Measurements from ENCODE around the gene LAIR1. TPM values are rescaled to one million over a fixed set of nuclear protein-coding genes. Genes with fewer than 3 reads are reported as not detected.
"Not testable (repeated sequence)": the region's sequence is repeated elsewhere in the genome, so short reads cannot be mapped to it uniquely, and the experiment has no call there.

LAIR1 gene
- total RNA-seq, 4 donors from 2014 or later = 1.9 to 18.4 (median 7.3) TPM

GRCh38 chr19:54380897-54381296 is 16.2 kb upstream of the LAIR1 start:
- no peaks in the 10 kb centered on the region for H3K36me3 ChIP-seq
- in situ Hi-C loops (cut with MboI; ENCODE audit: low pct_ligation_motif_present in 1 of 4, low pct_unique_long_range_greater_than_20kb in 1 of 4, low sequenced_read_pairs in 3 of 4) (no loop called here), intact Hi-C loops (cut with DNase I; ENCODE audit: low total_unique reads) (no loop called here)
- H3K4me3 ChIP-seq = no peak overlapping the region
- no peak for DNase-seq
- no peaks in the 10 kb centered on the region for H3K9me3 ChIP-seq
- 84% methylated on average over 2 of the region's 2 CpGs; no CpG with 5 or more reads in 1 of the 2 donors for WGBS, 2 donors (ENCODE audit: low coverage in 1 of 2)
- no peak overlapping the region for H3K27ac ChIP-seq
- TF ChIP-seq EP300 (IDR thresholded peaks at IDR 0.05; ENCODE audit: low read depth) (no peak), POLR2A (IDR thresholded peaks at IDR 0.05) (no peak), CTCF (IDR thresholded peaks at IDR 0.05) (no peak), POLR2AphosphoS5 (IDR thresholded peaks at IDR 0.05) (no peak)
- peaks cover 4% of the 10 kb centered on the region for H3K27me3 ChIP-seq
- H3K4me1 ChIP-seq = no peaks in the 10 kb centered on the region

- H3K27ac ChIP-seq = peak overlapping the region in 1 of 4 donors; percentile 75
- no peaks in the 10 kb centered on the region for H3K27me3 ChIP-seq
- H3K4me3 ChIP-seq = no peak overlapping the region
- no peaks in the 10 kb centered on the region for H3K4me1 ChIP-seq
- in situ Hi-C loops (cut with MboI; ENCODE audit: low pct_ligation_motif_present in 1 of 4, low pct_unique_long_range_greater_than_20kb in 1 of 4, low sequenced_read_pairs in 3 of 4) = no loop called here
- DNase-seq = no peak
- intact Hi-C loops (cut with DNase I; ENCODE audit: low total_unique reads) = no loop called here
- no peaks in the 10 kb centered on the region for H3K9me3 ChIP-seq
- 42 to 45% methylated on average over 2 to 5 of the region's 5 CpGs for WGBS, 2 donors (ENCODE audit: low coverage in 1 of 2)
- no peak for TF ChIP-seq POLR2AphosphoS5 (IDR thresholded peaks at IDR 0.05)
- no peak for TF ChIP-seq POLR2A (IDR thresholded peaks at IDR 0.05)
- no peak for TF ChIP-seq CTCF (IDR thresholded peaks at IDR 0.05)
- TF ChIP-seq EP300 (IDR thresholded peaks at IDR 0.05; ENCODE audit: low read depth) = no peak
- H3K36me3 ChIP-seq = no peaks in the 10 kb centered on the region
Measured at GRCh38 chr19:54379187-54379678, 14.5 kb upstream of the LAIR1 start.

- Histone ChIP-seq H3K4me3 (no peak overlapping the region), H3K9me3 (no peaks in the 10 kb centered on the region), H3K4me1 (no peaks in the 10 kb centered on the region), H3K27me3 (no peaks in the 10 kb centered on the region), H3K36me3 (no peaks in the 10 kb centered on the region), H3K27ac (peak overlapping the region in 1 of 4 donors; percentile 29)
- DNase-seq = no peak
- WGBS, 2 donors (ENCODE audit: low coverage in 1 of 2) = 65 to 68% methylated on average over 3 to 11 of the region's 11 CpGs
- intact Hi-C loops (cut with DNase I; ENCODE audit: low total_unique reads) (no loop called here), in situ Hi-C loops (cut with MboI; ENCODE audit: low pct_ligation_motif_present in 1 of 4, low pct_unique_long_range_greater_than_20kb in 1 of 4, low sequenced_read_pairs in 3 of 4) (no loop called here)
- TF ChIP-seq POLR2AphosphoS5 (IDR thresholded peaks at IDR 0.05) = no peak
- no peak for TF ChIP-seq CTCF (IDR thresholded peaks at IDR 0.05)
Measured at GRCh38 chr19:54376610-54377285, 12.0 kb upstream of the LAIR1 start.

GRCh38 chr19:54375181-54375938 is 10.6 kb upstream of the LAIR1 start:
- in situ Hi-C loops (cut with MboI; ENCODE audit: low pct_ligation_motif_present in 1 of 4, low pct_unique_long_range_greater_than_20kb in 1 of 4, low sequenced_read_pairs in 3 of 4); DNase-seq; H3K9me3 ChIP-seq; intact Hi-C loops (cut with DNase I; ENCODE audit: low total_unique reads); H3K36me3 ChIP-seq; H3K4me1 ChIP-seq; H3K27me3 ChIP-seq; H3K4me3 ChIP-seq: not testable (repeated sequence)
- peak overlapping the region in 3 of 4 donors; percentile 4 to 52 (median 31) for H3K27ac ChIP-seq
- 69 to 70% methylated on average over 4 to 28 of the region's 28 CpGs for WGBS, 2 donors (ENCODE audit: low coverage in 1 of 2)
